Endometrial microvascular endothelial cells (primary cell): ENCODE measurements around the gene PACSIN2. TPM values are rescaled to one million over a fixed set of nuclear protein-coding genes. Genes with fewer than 3 reads are reported as not detected.
"Not testable (repeated sequence)": the region's sequence is repeated elsewhere in the genome, so short reads cannot be mapped to it uniquely, and the experiment has no call there.

Experiments used
- in situ Hi-C: cut with HindIII; loops from 2 replicates; pipeline ENCODE4 v1.10.0; 2017; ENCODE audit warnings: low sequenced_read_pairs, low pct_unique_long_range_greater_than_20kb; ENCODE audit errors: inconsistent ontology term
- total RNA-seq: library from RNA; depleted of rRNA; stranded (reverse); fragments of >200 nt; gene quantifications from one replicate; pipeline ENCODE4 v1.2.3, GENCODE V29; 2015; ENCODE audit errors: inconsistent ontology term

The PACSIN2 gene
- total RNA-seq, 1 donor from 2014 or later = 51.7 TPM

GRCh38 chr22:43013355-43014315 lies 1.3 kb downstream of the PACSIN2 start:
- in situ Hi-C loops = no loop called here

GRCh38 chr22:43012390-43012789 lies 2.6 kb downstream of the PACSIN2 start:
- in situ Hi-C loops = no loop called here

GRCh38 chr22:43011079-43011478 lies 3.9 kb downstream of the PACSIN2 start:
- in situ Hi-C loops = no loop called here

- in situ Hi-C loops = no loop called here
Measured at GRCh38 chr22:43009444-43009843, 5.5 kb downstream of the PACSIN2 start.

GRCh38 chr22:43008921-43009320 lies 6.0 kb downstream of the PACSIN2 start:
- in situ Hi-C loops = no loop called here

GRCh38 chr22:43008509-43008908 lies 6.4 kb downstream of the PACSIN2 start:
- in situ Hi-C loops = no loop called here

- in situ Hi-C loops = no loop called here
Measured at GRCh38 chr22:43007519-43008102, 7.3 kb downstream of the PACSIN2 start.

GRCh38 chr22:43006753-43007152 lies 8.2 kb downstream of the PACSIN2 start:
- in situ Hi-C loops = no loop called here

- in situ Hi-C loops = no loop called here
Measured at GRCh38 chr22:43006016-43006505, 8.9 kb downstream of the PACSIN2 start.

GRCh38 chr22:43005106-43005505 lies 9.8 kb downstream of the PACSIN2 start:
- in situ Hi-C loops = no loop called here

- in situ Hi-C loops = no loop called here
Measured at GRCh38 chr22:43004362-43005035, 10.4 kb downstream of the PACSIN2 start.

- in situ Hi-C loops = no loop called here
Measured at GRCh38 chr22:43002202-43002586, 12.8 kb downstream of the PACSIN2 start.

- in situ Hi-C loops = no loop called here
Measured at GRCh38 chr22:43001271-43002201, 13.4 kb downstream of the PACSIN2 start.

GRCh38 chr22:43000441-43001175 lies 14.3 kb downstream of the PACSIN2 start:
- in situ Hi-C loops = no loop called here

GRCh38 chr22:42997582-42998090 lies 17.3 kb downstream of the PACSIN2 start:
- in situ Hi-C loops = no loop called here

GRCh38 chr22:42996646-42997365 lies 18.1 kb downstream of the PACSIN2 start:
- in situ Hi-C loops = no loop called here

GRCh38 chr22:42995654-42996053 lies 19.3 kb downstream of the PACSIN2 start:
- in situ Hi-C loops = not testable (repeated sequence)
